Inflammatory macrophage (primary cell): ENCODE results near the gene HOXD12.

Source experiments
- DNase-seq, 2 donors: peaks; one replicate each; pipeline ENCODE4 v3.0.0-alpha.2; 2020 to 2022

Gene HOXD12

GRCh38 chr2:176132205-176133171 is 32.9 kb downstream of the HOXD12 start:
- peak in 1 of 2 donors; percentile 22 for DNase-seq

GRCh38 chr2:176133389-176133788 is 33.8 kb downstream of the HOXD12 start:
- no peak for DNase-seq

- no peak for DNase-seq
These were observed 34.4 kb downstream of the HOXD12 start for GRCh38 chr2:176134035-176134434.

GRCh38 chr2:176135035-176135440 is 35.4 kb downstream of the HOXD12 start:
- no peak for DNase-seq

- no peak for DNase-seq
These were observed 37.0 kb downstream of the HOXD12 start for GRCh38 chr2:176136374-176137251.

- no peak for DNase-seq
These were observed 37.6 kb downstream of the HOXD12 start for GRCh38 chr2:176137252-176137580.

GRCh38 chr2:176137906-176138305 is 38.3 kb downstream of the HOXD12 start:
- DNase-seq: no peak

- DNase-seq: no peak
These were observed 38.9 kb downstream of the HOXD12 start for GRCh38 chr2:176138526-176138922.

GRCh38 chr2:176138923-176139660 is 39.5 kb downstream of the HOXD12 start:
- no peak for DNase-seq

- DNase-seq: no peak
These were observed 40.3 kb downstream of the HOXD12 start for GRCh38 chr2:176139661-176140512.

GRCh38 chr2:176140513-176141317 is 41.1 kb downstream of the HOXD12 start:
- peak; percentile 26 to 36 for DNase-seq

GRCh38 chr2:176142281-176142680 is 42.7 kb downstream of the HOXD12 start:
- no peak for DNase-seq

GRCh38 chr2:176145085-176145969 is 45.7 kb downstream of the HOXD12 start:
- no peak for DNase-seq

- DNase-seq: no peak
These were observed 46.5 kb downstream of the HOXD12 start for GRCh38 chr2:176146101-176146500.

- no peak for DNase-seq
These were observed 47.0 kb downstream of the HOXD12 start for GRCh38 chr2:176146645-176147044.

- no peak for DNase-seq
These were observed 47.7 kb downstream of the HOXD12 start for GRCh38 chr2:176147210-176147799.

- no peak for DNase-seq
These were observed 48.4 kb downstream of the HOXD12 start for GRCh38 chr2:176147800-176148496.

- no peak for DNase-seq
These were observed 49.3 kb downstream of the HOXD12 start for GRCh38 chr2:176148751-176149421.
